Esophagus squamous epithelium (tissue), 5 donors: ENCODE data around the gene ZSWIM6. TPM values are rescaled to one million over a fixed set of nuclear protein-coding genes. Genes with fewer than 3 reads are reported as not detected.

Source experiments
- DNase-seq: peaks from one replicate; lab custom pipeline; 2025; lab: John Stamatoyannopoulos, UW
- H3K27ac ChIP-seq, 4 donors: fragments of 200-600 bp; sonication (generic); one replicate each; pipeline ENCODE4 v1.5.1; 2016 to 2019; ENCODE audit warnings: mild to moderate bottlenecking in 1 of 4
- H3K27me3 ChIP-seq, 4 donors: fragments of 200-600 bp; sonication (generic); 1 replicate in 3 of 4; 2 replicates in 1 of 4; pipeline versions ENCODE4 v1.5.1 to v1.6.0; 2017 to 2021; ENCODE audit warnings: antibody characterized with exemption in 1 of 4
- H3K36me3 ChIP-seq, 3 donors: fragments of 200-600 bp; sonication (generic); one replicate each; pipeline ENCODE4 v1.5.1; 2016 to 2019
- H3K4me1 ChIP-seq, 3 donors: fragments of 200-600 bp; sonication (generic); one replicate each; pipeline ENCODE4 v1.5.1; 2017 to 2019
- H3K4me3 ChIP-seq, 4 donors: fragments of 200-600 bp; sonication (generic); 1 replicate in 3 of 4; 2 replicates in 1 of 4; pipeline ENCODE4 v1.5.1; 2016 to 2019; ENCODE audit warnings: mild to moderate bottlenecking in 2 of 4, moderate library complexity in 1 of 4
- H3K9me3 ChIP-seq, 3 donors: fragments of 200-600 bp; sonication (generic); one replicate each; pipeline ENCODE4 v1.5.1; 2016 to 2019
- CTCF ChIP-seq, 6 experiments: fragments of 450-650 bp in 4 of 6; fragments of 200-600 bp in 2 of 6; sonication (generic) in 2 of 6; IDR thresholded peaks; one replicate each; pipeline ENCODE4 v1.5.1; 2016 to 2019; ENCODE audit warnings: antibody characterized with exemption in 6 of 6, mild to moderate bottlenecking in 4 of 6, moderate library complexity in 4 of 6
- POLR2A ChIP-seq, 4 donors: fragments of 450-650 bp; IDR thresholded peaks; one replicate each; pipeline ENCODE4 v1.6.1; 2017; ENCODE audit warnings: antibody characterized with exemption in 4 of 4, mild to moderate bottlenecking in 4 of 4, moderate library complexity in 3 of 4
- WGBS, 2 donors: methylation state at CpG; one replicate each; pipeline ENCODE4 v1.1.5; 2018; 5-methylcytosine and 5-hydroxymethylcytosine counted together
- intact Hi-C: fragments of 100-400 bp; cut with DNase I; formaldehyde crosslinking; loops from one replicate; pipeline ENCODE4 v1.15.0; 2022
- total RNA-seq, 4 donors: library from RNA; depleted of rRNA; stranded (reverse); fragments of >200 nt; gene quantifications; one replicate each; pipeline ENCODE4 v1.1.0, GENCODE V29; 2016
- donor health status: DM: yes; HTN: yes; CAD: no.

Gene ZSWIM6
- total RNA-seq, 4 donors from 2014 or later: 6.4 to 12.4 (median 8.8) TPM

- WGBS, 2 donors: 78 to 85% methylated on average over 3 of the region's 3 CpGs
- DNase-seq: no peak
- Histone ChIP-seq H3K27ac (no peak overlapping the region), H3K36me3 (peaks cover 0 to 7% (median 0%) of the 10 kb centered on the region in 3 donors), H3K9me3 (no peaks in the 10 kb centered on the region), H3K4me3 (no peak overlapping the region), H3K4me1 (peaks cover 0 to 7% (median 2%) of the 10 kb centered on the region in 3 donors), H3K27me3 (no peaks in the 10 kb centered on the region)
- intact Hi-C loops: no loop called here
- TF ChIP-seq CTCF (IDR thresholded peaks at IDR 0.05) (no peak), POLR2A (IDR thresholded peaks at IDR 0.05) (no peak)
These were observed 169.9 kb downstream of the ZSWIM6 start for GRCh38 chr5:61501971-61502370.

GRCh38 chr5:61504143-61504770, 172.2 kb downstream of the ZSWIM6 start:
- intact Hi-C loops: no loop called here
- Histone ChIP-seq H3K4me1 (peaks cover 0 to 12% (median 6%) of the 10 kb centered on the region in 3 donors), H3K27ac (no peak overlapping the region), H3K4me3 (no peak overlapping the region), H3K27me3 (no peaks in the 10 kb centered on the region), H3K36me3 (peaks cover 0 to 7% (median 0%) of the 10 kb centered on the region in 3 donors), H3K9me3 (no peaks in the 10 kb centered on the region)
- DNase-seq: no peak
- WGBS, 2 donors: 84 to 93% methylated on average over 1 of the region's 1 CpG
- TF ChIP-seq CTCF (IDR thresholded peaks at IDR 0.05) (no peak), POLR2A (IDR thresholded peaks at IDR 0.05) (no peak)

GRCh38 chr5:61505281-61505680, 173.2 kb downstream of the ZSWIM6 start:
- Histone ChIP-seq H3K4me1 (peaks cover 0 to 12% (median 6%) of the 10 kb centered on the region in 3 donors), H3K4me3 (no peak overlapping the region), H3K27me3 (no peaks in the 10 kb centered on the region), H3K27ac (no peak overlapping the region), H3K36me3 (peaks cover 0 to 7% (median 0%) of the 10 kb centered on the region in 3 donors), H3K9me3 (no peaks in the 10 kb centered on the region)
- TF ChIP-seq POLR2A (IDR thresholded peaks at IDR 0.05) (no peak), CTCF (IDR thresholded peaks at IDR 0.05) (no peak)
- intact Hi-C loops: no loop called here
- DNase-seq: no peak

GRCh38 chr5:61507232-61507631, 175.2 kb downstream of the ZSWIM6 start:
- no peaks in the 10 kb centered on the region for H3K27me3 ChIP-seq
- peaks cover 0 to 4% (median 0%) of the 10 kb centered on the region in 3 donors for H3K36me3 ChIP-seq
- TF ChIP-seq POLR2A (IDR thresholded peaks at IDR 0.05): no peak
- TF ChIP-seq CTCF (IDR thresholded peaks at IDR 0.05): no peak
- no peak overlapping the region for H3K27ac ChIP-seq
- no peak overlapping the region for H3K4me3 ChIP-seq
- no peak for DNase-seq
- peaks cover 0 to 12% (median 6%) of the 10 kb centered on the region in 3 donors for H3K4me1 ChIP-seq
- intact Hi-C loops: no loop called here
- H3K9me3 ChIP-seq: no peaks in the 10 kb centered on the region

GRCh38 chr5:61516946-61517345, 184.9 kb downstream of the ZSWIM6 start:
- DNase-seq: no peak
- no peak for TF ChIP-seq CTCF (IDR thresholded peaks at IDR 0.05)
- TF ChIP-seq POLR2A (IDR thresholded peaks at IDR 0.05): no peak
- no peaks in the 10 kb centered on the region for H3K4me1 ChIP-seq
- peaks cover 0 to 5% (median 0%) of the 10 kb centered on the region in 3 donors for H3K36me3 ChIP-seq
- H3K27ac ChIP-seq: no peak overlapping the region
- H3K9me3 ChIP-seq: no peaks in the 10 kb centered on the region
- H3K27me3 ChIP-seq: no peaks in the 10 kb centered on the region
- intact Hi-C loops: no loop called here
- 88 to 97% methylated on average over 2 of the region's 2 CpGs for WGBS, 2 donors
- no peak overlapping the region for H3K4me3 ChIP-seq
